HL-60 (cell line): Measurements from ENCODE around the gene PAOX.

Source experiments
- GABPA ChIP-seq: IDR thresholded peaks from 2 replicates; pipeline ENCODE4 v1.6.1; 2012; ENCODE audit warnings: low read depth
- TF ChIP-seq, protein P1 (sequence below): IDR thresholded peaks from one replicate; pipeline ENCODE4 v1.5.1; 2011; ENCODE audit warnings: low read length, control low read depth, inconsistent platforms; ENCODE audit not compliant: insufficient read depth

DNA sequence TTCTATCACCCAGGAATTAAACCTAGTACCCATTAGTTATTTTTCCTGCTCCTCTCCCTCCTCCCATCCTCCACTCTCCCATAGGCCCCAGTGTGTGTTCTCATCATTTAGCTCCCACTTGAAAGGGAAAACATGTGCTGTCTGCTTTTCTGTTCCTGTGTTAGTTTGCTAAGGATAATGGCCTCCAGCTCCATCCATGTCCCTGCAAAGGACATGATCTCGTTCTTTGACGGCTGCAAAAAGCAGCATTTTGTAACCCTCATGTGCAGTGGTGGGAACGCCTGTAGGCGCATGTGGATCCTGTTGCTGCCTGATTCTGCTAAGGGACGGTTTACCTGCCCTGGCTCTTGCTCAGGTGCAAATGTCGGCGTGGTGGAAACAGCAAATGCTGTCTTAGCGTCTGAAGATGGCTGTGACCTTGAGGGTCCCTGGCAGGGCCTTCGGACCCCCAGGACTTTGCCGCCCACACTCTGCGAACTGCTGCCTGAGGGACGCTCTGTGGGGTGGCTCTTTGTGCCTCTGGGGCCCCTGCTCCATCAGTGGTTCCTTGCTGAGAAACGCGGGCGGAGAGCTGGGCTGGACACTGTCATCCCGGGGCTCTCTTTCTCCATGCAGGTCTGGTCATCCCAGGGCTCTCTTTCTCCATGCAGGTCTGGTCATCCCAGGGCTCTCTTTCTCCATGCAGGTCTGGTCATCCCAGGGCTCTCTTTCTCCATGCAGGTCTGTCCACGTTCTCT lies 9.3 kb downstream of the PAOX start:
- TF ChIP-seq, protein P1, sequence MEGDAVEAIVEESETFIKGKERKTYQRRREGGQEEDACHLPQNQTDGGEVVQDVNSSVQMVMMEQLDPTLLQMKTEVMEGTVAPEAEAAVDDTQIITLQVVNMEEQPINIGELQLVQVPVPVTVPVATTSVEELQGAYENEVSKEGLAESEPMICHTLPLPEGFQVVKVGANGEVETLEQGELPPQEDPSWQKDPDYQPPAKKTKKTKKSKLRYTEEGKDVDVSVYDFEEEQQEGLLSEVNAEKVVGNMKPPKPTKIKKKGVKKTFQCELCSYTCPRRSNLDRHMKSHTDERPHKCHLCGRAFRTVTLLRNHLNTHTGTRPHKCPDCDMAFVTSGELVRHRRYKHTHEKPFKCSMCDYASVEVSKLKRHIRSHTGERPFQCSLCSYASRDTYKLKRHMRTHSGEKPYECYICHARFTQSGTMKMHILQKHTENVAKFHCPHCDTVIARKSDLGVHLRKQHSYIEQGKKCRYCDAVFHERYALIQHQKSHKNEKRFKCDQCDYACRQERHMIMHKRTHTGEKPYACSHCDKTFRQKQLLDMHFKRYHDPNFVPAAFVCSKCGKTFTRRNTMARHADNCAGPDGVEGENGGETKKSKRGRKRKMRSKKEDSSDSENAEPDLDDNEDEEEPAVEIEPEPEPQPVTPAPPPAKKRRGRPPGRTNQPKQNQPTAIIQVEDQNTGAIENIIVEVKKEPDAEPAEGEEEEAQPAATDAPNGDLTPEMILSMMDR, result no peak
- TF ChIP-seq GABPA, result peak; percentile 80
